GM23338 (cell line): ENCODE measurements around the gene PGGT1B.
A peak's percentile ranks its signal among the peaks of the same experiment; 100 is the strongest.

Experiments used
- CREB1 ChIP-seq: fragments of 250-450 bp; sonication (Bioruptor Pico); IDR thresholded peaks from 2 replicates; pipeline ENCODE4 v1.5.0; 2020; ENCODE audit warnings: low read depth, mild to moderate bottlenecking, moderate library complexity
- EZH2 ChIP-seq: fragments of 200-600 bp; sonication (generic); IDR thresholded peaks from one replicate; pipeline ENCODE4 v1.8.0; 2017; ENCODE audit warnings: antibody characterized with exemption, mild to moderate bottlenecking, low read depth; ENCODE audit not compliant: unreplicated experiment
- EZH2phosphoT487 ChIP-seq: fragments of 200-600 bp; sonication (generic); IDR thresholded peaks from one replicate; pipeline ENCODE4 v1.8.1; 2018; ENCODE audit warnings: antibody characterized with exemption; ENCODE audit not compliant: unreplicated experiment
- POLR2AphosphoS5 ChIP-seq: IDR thresholded peaks from 2 replicates; pipeline ENCODE4 v1.6.1; 2016; ENCODE audit warnings: antibody characterized with exemption, low read depth
- TF ChIP-seq, protein P1 (sequence below), 2 experiments: fragments of 200-600 bp in 1 of 2; sonication (generic) in 1 of 2; conservative IDR thresholded peaks; 2 replicates each; pipeline versions ENCODE4 v1.5.1 to v1.6.1; 2016 to 2017; ENCODE audit warnings: antibody characterized with exemption in 2 of 2, low read depth in 2 of 2, mild to moderate bottlenecking in 2 of 2, moderate library complexity in 1 of 2
- TF ChIP-seq, protein P2 (sequence below): IDR thresholded peaks from one replicate; pipeline ENCODE4 v1.6.1; 2018; ENCODE audit warnings: antibody characterized with exemption; ENCODE audit not compliant: unreplicated experiment

DNA sequence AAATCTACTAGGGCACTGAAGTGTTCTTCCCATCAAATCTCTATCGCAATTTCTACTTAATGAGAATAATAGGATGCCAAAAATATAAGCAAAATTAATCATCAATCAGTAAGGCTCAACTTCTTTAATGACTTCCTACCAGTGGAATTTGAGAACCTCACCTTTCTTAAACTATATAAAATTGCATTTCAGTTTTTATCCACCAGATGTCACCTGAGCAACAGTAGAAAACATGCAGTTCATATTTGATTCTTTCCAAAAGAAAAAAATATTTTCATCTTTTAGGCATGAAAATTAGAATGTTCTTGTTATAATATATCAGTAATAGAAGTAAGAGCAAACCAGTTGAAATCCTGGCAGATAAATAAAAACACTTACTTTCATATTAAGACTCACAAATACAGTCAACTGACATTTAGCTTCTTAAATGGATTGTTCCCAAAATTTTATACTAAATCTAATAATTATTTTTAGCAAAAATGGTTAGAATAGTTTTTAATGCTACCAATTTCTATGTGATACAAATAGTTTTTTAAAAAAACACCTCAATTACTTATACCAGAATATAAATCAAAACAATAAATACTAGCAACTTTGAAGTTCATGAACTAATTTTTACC, 47.2 kb upstream of the PGGT1B start:
- TF ChIP-seq EZH2phosphoT487 (no peak), POLR2AphosphoS5 (no peak), EZH2 (no peak), CREB1 (CRISPR knock-in tag) (no peak)
- TF ChIP-seq, protein P1, sequence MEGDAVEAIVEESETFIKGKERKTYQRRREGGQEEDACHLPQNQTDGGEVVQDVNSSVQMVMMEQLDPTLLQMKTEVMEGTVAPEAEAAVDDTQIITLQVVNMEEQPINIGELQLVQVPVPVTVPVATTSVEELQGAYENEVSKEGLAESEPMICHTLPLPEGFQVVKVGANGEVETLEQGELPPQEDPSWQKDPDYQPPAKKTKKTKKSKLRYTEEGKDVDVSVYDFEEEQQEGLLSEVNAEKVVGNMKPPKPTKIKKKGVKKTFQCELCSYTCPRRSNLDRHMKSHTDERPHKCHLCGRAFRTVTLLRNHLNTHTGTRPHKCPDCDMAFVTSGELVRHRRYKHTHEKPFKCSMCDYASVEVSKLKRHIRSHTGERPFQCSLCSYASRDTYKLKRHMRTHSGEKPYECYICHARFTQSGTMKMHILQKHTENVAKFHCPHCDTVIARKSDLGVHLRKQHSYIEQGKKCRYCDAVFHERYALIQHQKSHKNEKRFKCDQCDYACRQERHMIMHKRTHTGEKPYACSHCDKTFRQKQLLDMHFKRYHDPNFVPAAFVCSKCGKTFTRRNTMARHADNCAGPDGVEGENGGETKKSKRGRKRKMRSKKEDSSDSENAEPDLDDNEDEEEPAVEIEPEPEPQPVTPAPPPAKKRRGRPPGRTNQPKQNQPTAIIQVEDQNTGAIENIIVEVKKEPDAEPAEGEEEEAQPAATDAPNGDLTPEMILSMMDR (conservative IDR thresholded peaks at IDR 0.05; ENCODE audit: low read depth in 2 of 2) = peak in 1 of 2 experiments; percentile 81; a peak in 3 of 4 replicates
- TF ChIP-seq, protein P2, sequence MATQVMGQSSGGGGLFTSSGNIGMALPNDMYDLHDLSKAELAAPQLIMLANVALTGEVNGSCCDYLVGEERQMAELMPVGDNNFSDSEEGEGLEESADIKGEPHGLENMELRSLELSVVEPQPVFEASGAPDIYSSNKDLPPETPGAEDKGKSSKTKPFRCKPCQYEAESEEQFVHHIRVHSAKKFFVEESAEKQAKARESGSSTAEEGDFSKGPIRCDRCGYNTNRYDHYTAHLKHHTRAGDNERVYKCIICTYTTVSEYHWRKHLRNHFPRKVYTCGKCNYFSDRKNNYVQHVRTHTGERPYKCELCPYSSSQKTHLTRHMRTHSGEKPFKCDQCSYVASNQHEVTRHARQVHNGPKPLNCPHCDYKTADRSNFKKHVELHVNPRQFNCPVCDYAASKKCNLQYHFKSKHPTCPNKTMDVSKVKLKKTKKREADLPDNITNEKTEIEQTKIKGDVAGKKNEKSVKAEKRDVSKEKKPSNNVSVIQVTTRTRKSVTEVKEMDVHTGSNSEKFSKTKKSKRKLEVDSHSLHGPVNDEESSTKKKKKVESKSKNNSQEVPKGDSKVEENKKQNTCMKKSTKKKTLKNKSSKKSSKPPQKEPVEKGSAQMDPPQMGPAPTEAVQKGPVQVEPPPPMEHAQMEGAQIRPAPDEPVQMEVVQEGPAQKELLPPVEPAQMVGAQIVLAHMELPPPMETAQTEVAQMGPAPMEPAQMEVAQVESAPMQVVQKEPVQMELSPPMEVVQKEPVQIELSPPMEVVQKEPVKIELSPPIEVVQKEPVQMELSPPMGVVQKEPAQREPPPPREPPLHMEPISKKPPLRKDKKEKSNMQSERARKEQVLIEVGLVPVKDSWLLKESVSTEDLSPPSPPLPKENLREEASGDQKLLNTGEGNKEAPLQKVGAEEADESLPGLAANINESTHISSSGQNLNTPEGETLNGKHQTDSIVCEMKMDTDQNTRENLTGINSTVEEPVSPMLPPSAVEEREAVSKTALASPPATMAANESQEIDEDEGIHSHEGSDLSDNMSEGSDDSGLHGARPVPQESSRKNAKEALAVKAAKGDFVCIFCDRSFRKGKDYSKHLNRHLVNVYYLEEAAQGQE = no peak
